A673 (cell line): Measurements from ENCODE around the gene CAPN5. TPM values are rescaled to one million over a fixed set of nuclear protein-coding genes. Genes with fewer than 3 reads are reported as not detected.

Experiments used
- BruUV-seq: library from RNA; stranded (reverse); fragments of 400-500 nt; replicated peaks from 2 replicates; lab custom pipeline; 2021; lab: Mats Ljungman, UMichigan
- CTCF ChIA-PET: fragments of 300-600 bp; sonication (Branson Sonifier 250); formaldehyde crosslinking; loops from one replicate; lab custom pipeline; 2022; ENCODE audit warnings: antibody characterized with exemption; lab: Charles Lee
- POLR2A ChIA-PET: fragments of 300-600 bp; sonication (Branson Sonifier 250); formaldehyde crosslinking; loops from one replicate; lab custom pipeline; 2022; ENCODE audit warnings: antibody characterized with exemption; ENCODE audit not compliant: low non-redundant PET; lab: Charles Lee
- DNase-seq: peaks from one replicate; pipeline ENCODE4 v3.0.0-alpha.2; 2015; ENCODE audit warnings: low spot score
- H3K27ac ChIP-seq: fragments of 200-600 bp; sonication (generic); 2 replicates; pipeline ENCODE4 v1.5.1; 2016; ENCODE audit warnings: mixed run types, low read depth, mild to moderate bottlenecking, mixed read lengths, antibody characterized with exemption, low read length; ENCODE audit not compliant: poor library complexity, severe bottlenecking
- H3K27me3 ChIP-seq: fragments of 200-600 bp; sonication (generic); replicated peaks from 2 replicates; pipeline ENCODE4 v1.6.1; 2017; ENCODE audit warnings: mixed run types, low read depth, mild to moderate bottlenecking, mixed read lengths, antibody characterized with exemption, low read length; ENCODE audit not compliant: insufficient read depth, poor library complexity
- H3K36me3 ChIP-seq: fragments of 200-600 bp; sonication (generic); 2 replicates; pipeline ENCODE4 v1.6.1; 2016; ENCODE audit warnings: mixed run types, mild to moderate bottlenecking, mixed read lengths, antibody characterized with exemption, low read length; ENCODE audit not compliant: insufficient read depth, poor library complexity, severe bottlenecking
- H3K4me1 ChIP-seq: fragments of 200-600 bp; sonication (generic); 2 replicates; pipeline ENCODE4 v1.6.1; 2017; ENCODE audit warnings: mixed run types, mild to moderate bottlenecking, mixed read lengths, antibody characterized with exemption, low read length; ENCODE audit not compliant: insufficient read depth, poor library complexity, severe bottlenecking
- H3K4me3 ChIP-seq: fragments of 200-600 bp; sonication (generic); 2 replicates; pipeline ENCODE4 v1.5.1; 2016; ENCODE audit warnings: low read depth, mixed run types, mild to moderate bottlenecking, mixed read lengths, low read length; ENCODE audit not compliant: poor library complexity, severe bottlenecking
- H3K9me3 ChIP-seq: fragments of 200-600 bp; sonication (generic); 2 replicates; pipeline ENCODE4 v1.6.1; 2016; ENCODE audit warnings: mixed run types, low read depth, mild to moderate bottlenecking, mixed read lengths, antibody characterized with exemption, low read length; ENCODE audit not compliant: poor library complexity, severe bottlenecking
- EZH2 ChIP-seq: fragments of 200-600 bp; sonication (generic); IDR thresholded peaks from 2 replicates; pipeline ENCODE4 v1.6.1; 2017; ENCODE audit warnings: borderline replicate concordance, low read depth, mild to moderate bottlenecking, mixed read lengths, antibody characterized with exemption, low read length; ENCODE audit not compliant: poor library complexity, severe bottlenecking
- intact Hi-C: fragments of 100-400 bp; cut with micrococcal nuclease; formaldehyde crosslinking; loops from one replicate; pipeline ENCODE4 v1.10.0; 2022; ENCODE audit not compliant: unreplicated experiment
- total RNA-seq: library from RNA; stranded (reverse); gene quantifications from 2 replicates; pipeline ENCODE4 v1.2.3, GENCODE V29; 2021
- TF ChIP-seq, protein P1 (sequence below): fragments of 300-800, 200-600 bp; sonication (generic); conservative IDR thresholded peaks from 2 replicates; pipeline ENCODE4 v1.5.1; 2017; ENCODE audit warnings: low read depth, mild to moderate bottlenecking, antibody characterized with exemption, low read length, moderate library complexity, mixed read lengths

The CAPN5 gene
- total RNA-seq, 1 experiment from 2014 or later: 4.3 TPM

DNA sequence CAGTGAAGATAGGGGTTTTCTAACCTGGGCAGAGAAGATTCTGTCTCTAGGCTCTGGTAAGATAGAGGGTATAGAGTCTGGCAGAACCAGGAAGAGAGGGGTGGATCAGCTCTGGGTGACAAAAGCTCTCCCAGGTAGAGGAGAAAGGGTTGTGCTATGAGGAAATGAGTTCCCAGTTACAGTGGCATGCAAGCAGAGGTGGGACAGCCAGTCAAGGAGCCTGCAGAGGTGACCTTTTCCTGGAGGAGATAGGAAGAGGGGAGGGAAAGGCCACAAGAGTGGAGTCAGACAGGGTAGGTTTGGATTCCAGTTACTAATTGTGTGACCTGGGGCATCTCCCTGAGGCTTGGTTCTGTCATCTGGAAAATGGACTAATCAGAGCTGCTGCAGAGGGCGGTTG is 3.4 kb upstream of the CAPN5 start:
- H3K36me3 ChIP-seq: no peaks in the 10 kb centered on the region
- peaks cover 3% of the 10 kb centered on the region for H3K4me1 ChIP-seq
- H3K27me3 ChIP-seq: no peaks in the 10 kb centered on the region
- POLR2A ChIA-PET: no interaction called here
- BruUV-seq: no TSS peak
- no peak overlapping the region for H3K4me3 ChIP-seq
- H3K27ac ChIP-seq: no peak overlapping the region
- intact Hi-C loops: no loop called here
- TF ChIP-seq EZH2: no peak
- TF ChIP-seq, protein P1, sequence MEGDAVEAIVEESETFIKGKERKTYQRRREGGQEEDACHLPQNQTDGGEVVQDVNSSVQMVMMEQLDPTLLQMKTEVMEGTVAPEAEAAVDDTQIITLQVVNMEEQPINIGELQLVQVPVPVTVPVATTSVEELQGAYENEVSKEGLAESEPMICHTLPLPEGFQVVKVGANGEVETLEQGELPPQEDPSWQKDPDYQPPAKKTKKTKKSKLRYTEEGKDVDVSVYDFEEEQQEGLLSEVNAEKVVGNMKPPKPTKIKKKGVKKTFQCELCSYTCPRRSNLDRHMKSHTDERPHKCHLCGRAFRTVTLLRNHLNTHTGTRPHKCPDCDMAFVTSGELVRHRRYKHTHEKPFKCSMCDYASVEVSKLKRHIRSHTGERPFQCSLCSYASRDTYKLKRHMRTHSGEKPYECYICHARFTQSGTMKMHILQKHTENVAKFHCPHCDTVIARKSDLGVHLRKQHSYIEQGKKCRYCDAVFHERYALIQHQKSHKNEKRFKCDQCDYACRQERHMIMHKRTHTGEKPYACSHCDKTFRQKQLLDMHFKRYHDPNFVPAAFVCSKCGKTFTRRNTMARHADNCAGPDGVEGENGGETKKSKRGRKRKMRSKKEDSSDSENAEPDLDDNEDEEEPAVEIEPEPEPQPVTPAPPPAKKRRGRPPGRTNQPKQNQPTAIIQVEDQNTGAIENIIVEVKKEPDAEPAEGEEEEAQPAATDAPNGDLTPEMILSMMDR: no peak
- CTCF ChIA-PET: interaction anchor here (1.2 kb wide), 2 partner anchors 16 to 37 kb away, joined by 3 read pairs; no protein-coding TSS in a partner anchor
- H3K9me3 ChIP-seq: peaks cover 4% of the 10 kb centered on the region
- no peak for DNase-seq

DNA sequence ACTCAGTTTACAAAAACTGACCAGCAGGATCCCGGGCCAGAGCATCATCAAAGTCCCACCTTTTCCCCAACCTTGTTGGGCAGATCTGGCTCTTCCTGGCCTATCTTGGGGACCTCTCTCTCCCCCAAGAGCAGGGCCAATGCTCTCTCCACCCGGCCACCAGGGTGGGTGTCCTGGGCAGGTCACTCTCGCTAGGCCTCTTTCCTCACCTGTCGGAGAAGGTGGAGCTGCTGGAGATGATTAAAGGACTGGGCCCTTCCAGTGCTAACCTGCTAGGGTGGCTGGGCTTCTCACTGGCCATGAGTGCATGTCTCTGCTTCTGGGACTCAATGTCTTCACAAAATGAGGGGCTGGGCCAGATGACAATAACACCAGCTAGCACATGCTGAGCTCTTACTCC is 2.9 kb upstream of the CAPN5 start:
- intact Hi-C loops: no loop called here
- Histone ChIP-seq H3K4me1 (peaks cover 3% of the 10 kb centered on the region), H3K27ac (no peak overlapping the region), H3K9me3 (peaks cover 4% of the 10 kb centered on the region), H3K27me3 (no peaks in the 10 kb centered on the region), H3K4me3 (no peak overlapping the region), H3K36me3 (no peaks in the 10 kb centered on the region)
- ChIA-PET POLR2A (no interaction called here), CTCF (no interaction called here)
- no peak for TF ChIP-seq EZH2
- TF ChIP-seq, protein P1: no peak
- BruUV-seq: no TSS peak
- no peak for DNase-seq

DNA sequence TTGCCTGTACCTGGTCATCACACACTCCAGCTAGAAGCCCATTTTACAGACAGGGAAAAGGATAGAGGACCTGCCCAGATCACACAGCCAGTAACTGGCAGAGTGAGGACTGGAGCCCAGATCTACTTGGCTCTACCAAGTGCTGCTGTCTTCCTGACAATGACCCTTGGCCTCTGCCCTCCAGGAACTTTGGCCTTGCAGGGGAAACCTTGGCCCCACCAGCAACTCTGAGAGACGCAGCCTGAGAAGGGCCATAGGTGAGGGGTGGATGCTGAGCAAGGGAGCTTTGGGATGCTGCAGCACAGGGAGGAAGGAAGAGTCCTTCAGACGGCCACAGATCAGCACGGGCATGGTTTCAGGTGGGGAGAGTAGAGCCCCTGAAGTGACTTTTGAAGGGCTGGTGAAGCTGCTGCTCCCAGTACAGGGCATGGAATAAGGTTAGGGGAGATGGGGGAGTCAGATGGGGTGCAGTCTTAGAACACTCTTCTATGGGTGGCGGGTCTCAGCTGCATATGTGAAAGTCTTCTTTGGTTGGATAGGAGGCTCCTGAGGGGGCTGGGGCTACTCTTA is 2.0 kb upstream of the CAPN5 start:
- no peak for DNase-seq
- no peaks in the 10 kb centered on the region for H3K36me3 ChIP-seq
- no peak overlapping the region for H3K4me3 ChIP-seq
- H3K4me1 ChIP-seq: peaks cover 3% of the 10 kb centered on the region
- peaks cover 4% of the 10 kb centered on the region for H3K9me3 ChIP-seq
- ChIA-PET CTCF (no interaction called here), POLR2A (no interaction called here)
- no peak overlapping the region for H3K27ac ChIP-seq
- intact Hi-C loops: no loop called here
- no peaks in the 10 kb centered on the region for H3K27me3 ChIP-seq
- TF ChIP-seq, protein P1: no peak
- no peak for TF ChIP-seq EZH2
- BruUV-seq: no TSS peak
